ENCODE measurements around the gene ESD.
"Not testable (repeated sequence)": the region's sequence is repeated elsewhere in the genome, so short reads cannot be mapped to it uniquely, and the experiment has no call there.

ESD gene

DNA sequence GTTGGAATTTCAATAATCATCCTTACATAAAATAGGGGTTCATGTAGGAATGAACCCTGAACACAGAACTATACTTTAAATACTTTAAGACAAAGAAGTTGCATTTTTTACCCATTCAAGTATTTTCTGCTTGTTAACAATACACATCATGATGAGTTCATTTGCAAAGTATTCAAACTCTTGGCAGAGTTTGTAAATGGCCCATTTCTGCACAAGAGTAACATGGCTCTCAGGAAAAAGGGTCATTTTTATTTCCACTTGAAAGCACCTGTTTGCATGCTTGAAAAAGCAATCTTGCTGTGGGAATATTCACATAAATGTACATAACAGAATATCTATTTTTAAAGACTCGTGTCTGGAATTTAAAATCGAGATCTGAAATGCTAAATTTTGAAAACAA lies 18.1 kb downstream of the ESD start:
- TF ChIP-seq CTCF (conservative IDR thresholded peaks at IDR 0.05; ENCODE audit: low read depth): no peak
- H3K27ac ChIP-seq: no peak overlapping the region
- DNase-seq (ENCODE audit: low spot score): no peak
- ChIA-PET POLR2A (ENCODE audit: low non-redundant PET) (no interaction called here), CTCF (no interaction called here)

GRCh38 chr13:46778095-46778494 lies 18.9 kb downstream of the ESD start:
- TF ChIP-seq CTCF (conservative IDR thresholded peaks at IDR 0.05; ENCODE audit: low read depth): no peak
- H3K27ac ChIP-seq: no peak overlapping the region
- POLR2A ChIA-PET (ENCODE audit: low non-redundant PET): no interaction called here
- DNase-seq (ENCODE audit: low spot score): no peak
- CTCF ChIA-PET: no interaction called here

DNA sequence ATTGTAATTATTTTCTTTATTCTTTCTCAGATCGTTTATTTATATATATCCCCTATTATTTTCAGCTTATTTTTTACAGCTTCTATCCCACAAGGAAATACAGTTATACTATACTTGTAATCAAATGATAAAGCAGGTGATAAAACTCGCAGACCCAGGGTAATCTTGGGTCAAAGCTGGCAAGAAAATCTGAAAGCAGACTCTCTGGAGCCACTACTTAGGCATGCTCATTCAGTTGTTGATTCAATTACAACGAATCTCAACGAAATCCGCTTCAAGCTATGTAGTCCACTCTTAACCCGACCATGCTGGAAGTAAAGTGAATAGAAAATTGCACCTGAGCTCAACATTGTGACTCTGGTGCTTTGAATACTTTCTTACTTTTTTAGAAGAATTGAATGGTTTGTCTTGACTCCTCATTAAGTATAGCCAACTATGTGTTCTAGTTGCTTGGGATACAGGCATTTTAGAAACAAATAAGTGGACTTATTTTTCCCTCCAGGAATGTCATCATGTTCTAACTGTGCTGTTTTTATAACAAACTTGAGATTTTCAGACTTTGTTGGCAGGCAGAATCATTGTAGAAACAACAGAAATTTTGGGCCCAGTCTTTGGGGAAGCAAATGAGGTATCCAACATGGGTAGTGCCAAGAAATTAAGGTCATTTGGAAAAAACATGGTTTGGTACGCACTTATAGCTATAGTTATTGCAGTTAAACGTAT lies 21.4 kb downstream of the ESD start:
- DNase-seq (ENCODE audit: low spot score): no peak
- ChIA-PET POLR2A (ENCODE audit: low non-redundant PET) (no interaction called here), CTCF (no interaction called here)
- no peak for TF ChIP-seq CTCF (conservative IDR thresholded peaks at IDR 0.05; ENCODE audit: low read depth)
- H3K27ac ChIP-seq: no peak overlapping the region

GRCh38 chr13:46773541-46773940 lies 23.4 kb downstream of the ESD start:
- DNase-seq (ENCODE audit: low spot score): no peak
- ChIA-PET CTCF (interaction anchor here (0.6 kb wide), 1 partner anchor 289 kb away, joined by 3 read pairs; no protein-coding TSS in a partner anchor), POLR2A (ENCODE audit: low non-redundant PET) (no interaction called here)
- no peak for TF ChIP-seq CTCF (conservative IDR thresholded peaks at IDR 0.05; ENCODE audit: low read depth)
- no peak overlapping the region for H3K27ac ChIP-seq

DNA sequence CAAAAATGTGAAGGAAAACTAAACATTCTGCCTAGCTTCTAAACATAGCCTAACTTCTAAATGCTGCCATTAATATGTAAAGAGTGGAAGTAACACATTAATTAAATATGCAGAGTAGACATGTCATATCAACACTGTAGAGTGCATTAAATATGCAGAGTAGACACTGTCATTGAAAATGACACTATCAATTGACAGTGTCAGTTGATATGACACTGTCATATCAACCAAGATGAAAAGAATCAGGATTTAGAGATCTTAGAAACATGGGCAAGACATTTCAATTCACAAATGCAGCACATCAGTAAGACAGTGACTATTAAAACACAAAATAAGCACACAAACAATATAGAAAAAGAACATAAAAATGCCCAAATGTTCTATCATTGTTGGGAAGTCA lies 25.3 kb downstream of the ESD start:
- DNase-seq (ENCODE audit: low spot score): no peak
- no peak overlapping the region for H3K27ac ChIP-seq
- TF ChIP-seq CTCF (conservative IDR thresholded peaks at IDR 0.05; ENCODE audit: low read depth): no peak
- POLR2A ChIA-PET (ENCODE audit: low non-redundant PET): no interaction called here
- CTCF ChIA-PET: no interaction called here

GRCh38 chr13:46769925-46770324 lies 27.0 kb downstream of the ESD start:
- H3K27ac ChIP-seq; POLR2A ChIA-PET (ENCODE audit: low non-redundant PET); CTCF ChIA-PET; DNase-seq (ENCODE audit: low spot score): not testable (repeated sequence)

- H3K27ac ChIP-seq: no peak overlapping the region
- CTCF ChIA-PET: interaction anchor here (0.6 kb wide), 1 partner anchor 1081 kb away, joined by 5 read pairs; no protein-coding TSS in a partner anchor
- POLR2A ChIA-PET (ENCODE audit: low non-redundant PET): no interaction called here
- DNase-seq (ENCODE audit: low spot score): no peak
- no peak for TF ChIP-seq CTCF (conservative IDR thresholded peaks at IDR 0.05; ENCODE audit: low read depth)
Measured at GRCh38 chr13:46761866-46762265, 35.1 kb downstream of the ESD start.

Measured in RWPE1 (cell line).